ENCODE measurements around the gene RRP1B.

RRP1B gene

DNA sequence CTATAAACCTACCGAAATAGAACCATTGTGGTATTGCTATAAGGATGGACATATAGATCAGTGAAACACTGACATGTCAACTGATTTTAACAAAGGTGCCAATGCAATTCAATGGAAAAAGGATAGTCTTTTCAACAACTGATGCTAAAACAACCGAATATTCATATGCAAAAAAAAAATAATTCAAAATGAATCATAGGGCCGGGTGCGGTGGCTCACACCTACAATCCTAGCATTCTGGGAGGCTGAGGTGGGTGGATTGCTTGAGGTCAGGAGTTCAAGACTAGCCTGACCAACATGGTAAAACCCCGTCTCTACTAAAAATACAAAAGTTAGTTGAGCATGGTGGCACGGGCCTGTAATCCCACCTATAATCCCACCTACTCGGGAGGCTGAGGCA is 23.9 kb upstream of the RRP1B start:
- no peak overlapping the region for H2BK15ac ChIP-seq (replicated peaks; ENCODE audit: low read depth)
- no peak overlapping the region for H3K18ac ChIP-seq (ENCODE audit: low read length)
- no peak overlapping the region for H3K4me3 ChIP-seq (ENCODE audit: low read length)
- no peak overlapping the region for H4K8ac ChIP-seq (ENCODE audit: low read depth, low read length)
- no peak overlapping the region for H3K27ac ChIP-seq (ENCODE audit: low read depth, low read length)
- H3K4me2 ChIP-seq (ENCODE audit: low read length), result no peak overlapping the region
- H2BK120ac ChIP-seq (ENCODE audit: low read depth, low read length), result no peak overlapping the region
- no peak for DNase-seq
- no peak overlapping the region for H3K9ac ChIP-seq (ENCODE audit: low read length)
- H3K56ac ChIP-seq (ENCODE audit: low read length), result no peak overlapping the region
- H4K5ac ChIP-seq (ENCODE audit: low read length), result no peak overlapping the region
- H3K27me3 ChIP-seq (ENCODE audit: insufficient read depth, low read length, poor library complexity), result no peaks in the 10 kb centered on the region
- no peaks in the 10 kb centered on the region for H3K4me1 ChIP-seq (ENCODE audit: control insufficient read depth, low read depth, low read length)
- no peaks in the 10 kb centered on the region for H3K79me1 ChIP-seq (ENCODE audit: low read length)
- no peak overlapping the region for H2BK5ac ChIP-seq (ENCODE audit: low read length)
- H2AK5ac ChIP-seq (ENCODE audit: low read length), result no peak overlapping the region
- H3K36me3 ChIP-seq (ENCODE audit: control insufficient read depth, insufficient read depth, low read length), result no peaks in the 10 kb centered on the region
- H3K23ac ChIP-seq (ENCODE audit: low read length), result no peak overlapping the region
- WGBS (ENCODE audit: extremely low coverage, insufficient coverage, low lambda C conversion rate), result no CpG with 5 or more reads among the region's 7 CpGs
- H3K79me2 ChIP-seq (ENCODE audit: control insufficient read depth, insufficient read depth, low read length), result no peaks in the 10 kb centered on the region
- H3K4ac ChIP-seq (ENCODE audit: low read depth, low read length), result no peak overlapping the region

DNA sequence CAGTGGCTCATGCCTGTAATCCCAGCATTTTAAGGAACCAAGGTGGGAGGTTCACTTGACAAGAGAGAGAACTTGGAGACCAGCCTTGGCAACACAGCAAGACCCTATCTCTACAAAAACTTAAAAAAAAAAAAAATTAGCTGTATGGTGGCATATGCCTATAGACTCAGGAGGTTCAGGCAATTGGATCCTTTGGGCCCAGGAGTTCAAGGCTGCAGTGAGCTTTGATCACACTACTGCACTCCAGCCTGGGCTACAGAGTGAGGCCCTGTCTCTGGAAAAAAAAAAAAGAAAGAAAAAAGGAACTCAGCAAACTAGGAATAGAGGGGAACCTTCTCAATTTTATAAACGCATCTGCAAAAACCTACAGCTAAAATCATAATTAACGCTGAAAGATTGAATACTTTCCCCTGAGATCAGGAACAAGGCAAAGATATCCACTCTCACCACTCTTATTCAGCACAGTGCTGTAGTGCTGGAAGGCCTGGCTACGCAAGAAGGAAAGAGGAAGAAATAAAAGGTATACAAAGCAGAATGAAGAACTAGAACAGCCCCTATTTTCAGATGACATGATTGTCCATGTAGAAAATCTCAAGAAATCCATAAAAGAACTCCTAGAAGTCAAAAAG is 21.7 kb upstream of the RRP1B start:
- no peaks in the 10 kb centered on the region for H3K79me1 ChIP-seq (ENCODE audit: low read length)
- no peak overlapping the region for H3K4me2 ChIP-seq (ENCODE audit: low read length)
- H3K18ac ChIP-seq (ENCODE audit: low read length), result no peak overlapping the region
- no peaks in the 10 kb centered on the region for H3K4me1 ChIP-seq (ENCODE audit: control insufficient read depth, low read depth, low read length)
- no CpG with 5 or more reads among the region's 3 CpGs for WGBS (ENCODE audit: extremely low coverage, insufficient coverage, low lambda C conversion rate)
- H3K56ac ChIP-seq (ENCODE audit: low read length), result no peak overlapping the region
- no peak for DNase-seq
- H3K9ac ChIP-seq (ENCODE audit: low read length), result no peak overlapping the region
- no peak overlapping the region for H3K4ac ChIP-seq (ENCODE audit: low read depth, low read length)
- H2BK120ac ChIP-seq (ENCODE audit: low read depth, low read length), result no peak overlapping the region
- no peak overlapping the region for H3K4me3 ChIP-seq (ENCODE audit: low read length)
- H4K8ac ChIP-seq (ENCODE audit: low read depth, low read length), result no peak overlapping the region
- H3K27me3 ChIP-seq (ENCODE audit: insufficient read depth, low read length, poor library complexity), result no peaks in the 10 kb centered on the region
- no peak overlapping the region for H2BK5ac ChIP-seq (ENCODE audit: low read length)
- H2AK5ac ChIP-seq (ENCODE audit: low read length), result no peak overlapping the region
- no peak overlapping the region for H3K23ac ChIP-seq (ENCODE audit: low read length)
- no peaks in the 10 kb centered on the region for H3K79me2 ChIP-seq (ENCODE audit: control insufficient read depth, insufficient read depth, low read length)
- no peaks in the 10 kb centered on the region for H3K36me3 ChIP-seq (ENCODE audit: control insufficient read depth, insufficient read depth, low read length)
- H3K27ac ChIP-seq (ENCODE audit: low read depth, low read length), result no peak overlapping the region
- no peak overlapping the region for H2BK15ac ChIP-seq (replicated peaks; ENCODE audit: low read depth)
- H4K5ac ChIP-seq (ENCODE audit: low read length), result no peak overlapping the region

DNA sequence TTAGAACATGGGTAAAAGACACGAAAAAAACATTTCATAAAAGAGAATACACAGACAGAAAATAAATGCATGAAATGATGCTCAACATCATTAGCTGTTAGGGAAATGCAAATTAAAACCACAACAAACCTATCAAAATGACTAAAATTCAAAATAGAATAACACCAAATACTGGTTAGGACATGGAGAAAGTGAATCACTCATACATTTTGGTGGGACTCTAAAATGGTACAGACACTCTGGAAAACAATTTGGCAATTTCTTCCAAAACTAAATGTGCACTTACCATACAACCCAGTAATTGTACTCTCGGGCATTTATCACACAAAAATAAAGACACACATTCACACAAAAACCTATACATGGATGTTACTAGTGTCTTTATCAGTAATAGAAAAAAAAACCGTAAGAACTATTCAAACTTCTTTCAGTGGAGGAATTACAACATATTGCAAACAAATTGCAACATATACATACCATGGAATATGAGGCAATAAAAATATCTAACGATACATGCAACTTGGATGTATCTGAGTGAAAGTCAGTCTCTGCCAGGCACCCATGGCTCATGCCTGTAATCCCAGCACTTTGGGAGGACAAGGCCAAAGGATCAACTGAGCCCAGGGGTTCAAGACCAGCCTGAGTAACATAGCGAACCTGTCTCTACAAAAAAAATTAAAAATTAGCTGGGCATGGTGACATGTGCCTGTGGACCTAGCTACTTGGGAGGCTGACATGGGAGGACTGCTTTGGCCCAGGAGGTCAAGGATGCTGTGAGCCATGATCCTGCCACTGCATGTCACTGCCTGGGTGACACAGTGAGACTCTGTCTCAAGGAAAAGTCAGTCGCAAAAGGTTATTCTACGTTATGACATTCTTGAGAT is 19.6 kb upstream of the RRP1B start:
- Histone ChIP-seq H3K23ac (ENCODE audit: low read length) (no peak overlapping the region), H3K56ac (ENCODE audit: low read length) (no peak overlapping the region), H3K9ac (ENCODE audit: low read length) (no peak overlapping the region), H4K8ac (ENCODE audit: low read depth, low read length) (no peak overlapping the region), H3K4ac (ENCODE audit: low read depth, low read length) (no peak overlapping the region), H3K4me3 (ENCODE audit: low read length) (no peak overlapping the region), H3K4me1 (ENCODE audit: control insufficient read depth, low read depth, low read length) (no peaks in the 10 kb centered on the region), H3K27me3 (ENCODE audit: insufficient read depth, low read length, poor library complexity) (no peaks in the 10 kb centered on the region), H2BK15ac (replicated peaks; ENCODE audit: low read depth) (no peak overlapping the region), H3K4me2 (ENCODE audit: low read length) (no peak overlapping the region), H3K18ac (ENCODE audit: low read length) (no peak overlapping the region), H3K36me3 (ENCODE audit: control insufficient read depth, insufficient read depth, low read length) (no peaks in the 10 kb centered on the region), H2BK120ac (ENCODE audit: low read depth, low read length) (no peak overlapping the region), H3K79me1 (ENCODE audit: low read length) (no peaks in the 10 kb centered on the region), H3K79me2 (ENCODE audit: control insufficient read depth, insufficient read depth, low read length) (no peaks in the 10 kb centered on the region), H2BK5ac (ENCODE audit: low read length) (no peak overlapping the region), H4K5ac (ENCODE audit: low read length) (no peak overlapping the region), H2AK5ac (ENCODE audit: low read length) (no peak overlapping the region), H3K27ac (ENCODE audit: low read depth, low read length) (no peak overlapping the region)
- DNase-seq, result no peak
- no CpG with 5 or more reads among the region's 7 CpGs for WGBS (ENCODE audit: extremely low coverage, insufficient coverage, low lambda C conversion rate)

DNA sequence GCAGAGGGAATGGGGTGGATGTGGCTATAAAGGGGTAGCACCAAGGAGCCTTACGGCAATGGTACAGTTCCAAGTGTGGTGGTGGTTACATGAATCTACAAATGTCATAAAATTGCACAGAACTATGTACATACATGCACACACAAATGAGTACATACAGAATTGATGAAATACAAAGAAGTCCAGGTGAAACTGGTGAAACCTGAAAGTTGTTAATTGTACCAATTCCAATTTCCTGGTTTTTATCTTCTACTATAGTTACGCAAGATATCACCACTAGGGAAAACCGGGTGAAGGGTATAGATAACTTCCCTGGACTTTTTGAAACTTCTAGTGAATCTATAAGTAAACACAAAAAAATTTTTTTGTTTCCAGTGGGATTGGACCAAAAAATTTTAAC is 19.0 kb upstream of the RRP1B start:
- Histone ChIP-seq H3K79me2 (ENCODE audit: control insufficient read depth, insufficient read depth, low read length) (no peaks in the 10 kb centered on the region), H2BK15ac (replicated peaks; ENCODE audit: low read depth) (no peak overlapping the region), H3K4me2 (ENCODE audit: low read length) (no peak overlapping the region), H2BK5ac (ENCODE audit: low read length) (no peak overlapping the region), H2BK120ac (ENCODE audit: low read depth, low read length) (no peak overlapping the region), H3K27ac (ENCODE audit: low read depth, low read length) (no peak overlapping the region), H3K4me1 (ENCODE audit: control insufficient read depth, low read depth, low read length) (no peaks in the 10 kb centered on the region), H3K56ac (ENCODE audit: low read length) (no peak overlapping the region), H3K79me1 (ENCODE audit: low read length) (no peaks in the 10 kb centered on the region), H3K27me3 (ENCODE audit: insufficient read depth, low read length, poor library complexity) (no peaks in the 10 kb centered on the region), H3K4ac (ENCODE audit: low read depth, low read length) (no peak overlapping the region), H4K5ac (ENCODE audit: low read length) (no peak overlapping the region), H3K23ac (ENCODE audit: low read length) (no peak overlapping the region), H3K18ac (ENCODE audit: low read length) (no peak overlapping the region), H2AK5ac (ENCODE audit: low read length) (no peak overlapping the region), H4K8ac (ENCODE audit: low read depth, low read length) (no peak overlapping the region), H3K9ac (ENCODE audit: low read length) (no peak overlapping the region), H3K36me3 (ENCODE audit: control insufficient read depth, insufficient read depth, low read length) (no peaks in the 10 kb centered on the region), H3K4me3 (ENCODE audit: low read length) (no peak overlapping the region)
- no peak for DNase-seq
- no CpG with 5 or more reads among the region's 3 CpGs for WGBS (ENCODE audit: extremely low coverage, insufficient coverage, low lambda C conversion rate)

DNA sequence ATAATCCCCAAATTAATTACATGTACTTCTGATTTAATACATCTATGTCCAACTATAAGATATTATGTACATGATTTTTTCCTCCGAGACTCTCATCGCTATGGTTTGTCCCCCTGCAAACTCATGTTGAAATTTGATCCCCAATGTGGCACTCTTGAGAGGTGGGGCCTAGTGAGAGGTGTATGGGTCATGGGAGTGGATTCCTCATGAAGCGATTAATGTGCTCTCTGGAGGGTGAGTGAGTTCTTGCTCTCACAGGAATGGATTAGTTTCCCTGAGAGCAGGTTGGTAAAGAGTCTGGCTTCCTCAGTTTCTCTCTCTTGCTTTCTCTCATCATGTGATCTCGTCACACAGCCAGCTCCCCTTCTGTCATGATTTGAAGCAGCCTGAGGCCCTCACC is 16.2 kb upstream of the RRP1B start:
- H3K79me1 ChIP-seq (ENCODE audit: low read length), result no peaks in the 10 kb centered on the region
- H4K8ac ChIP-seq (ENCODE audit: low read depth, low read length), result no peak overlapping the region
- no peaks in the 10 kb centered on the region for H3K4me1 ChIP-seq (ENCODE audit: control insufficient read depth, low read depth, low read length)
- whole genome bisulfite sequencing (ENCODE audit: extremely low coverage, insufficient coverage, low lambda C conversion rate), result no CpG with 5 or more reads among the region's 4 CpGs
- H2BK5ac ChIP-seq (ENCODE audit: low read length), result no peak overlapping the region
- no peak overlapping the region for H4K5ac ChIP-seq (ENCODE audit: low read length)
- no peaks in the 10 kb centered on the region for H3K79me2 ChIP-seq (ENCODE audit: control insufficient read depth, insufficient read depth, low read length)
- H3K56ac ChIP-seq (ENCODE audit: low read length), result no peak overlapping the region
- no peak overlapping the region for H2BK120ac ChIP-seq (ENCODE audit: low read depth, low read length)
- H3K4ac ChIP-seq (ENCODE audit: low read depth, low read length), result no peak overlapping the region
- no peaks in the 10 kb centered on the region for H3K27me3 ChIP-seq (ENCODE audit: insufficient read depth, low read length, poor library complexity)
- H3K23ac ChIP-seq (ENCODE audit: low read length), result no peak overlapping the region
- no peak overlapping the region for H2AK5ac ChIP-seq (ENCODE audit: low read length)
- H3K27ac ChIP-seq (ENCODE audit: low read depth, low read length), result no peak overlapping the region
- DNase-seq, result no peak
- no peak overlapping the region for H3K9ac ChIP-seq (ENCODE audit: low read length)
- no peaks in the 10 kb centered on the region for H3K36me3 ChIP-seq (ENCODE audit: control insufficient read depth, insufficient read depth, low read length)
- H3K18ac ChIP-seq (ENCODE audit: low read length), result no peak overlapping the region
- H2BK15ac ChIP-seq (replicated peaks; ENCODE audit: low read depth), result no peak overlapping the region
- no peak overlapping the region for H3K4me3 ChIP-seq (ENCODE audit: low read length)
- no peak overlapping the region for H3K4me2 ChIP-seq (ENCODE audit: low read length)

Data from mesendoderm (in vitro differentiated cells).